Midbrain (tissue), 1 donor: ENCODE results near the gene SHTN1.

Experiments used
- DNase-seq: peaks from one replicate; lab custom pipeline; 2025; lab: John Stamatoyannopoulos, UW

The SHTN1 gene

GRCh38 chr10:116868722-116869121, 136.3 kb downstream of the SHTN1 start:
- DNase-seq, result no peak

- no peak for DNase-seq
Measured at GRCh38 chr10:116868198-116868676, 136.8 kb downstream of the SHTN1 start.

- no peak for DNase-seq
Measured at GRCh38 chr10:116866987-116867595, 137.9 kb downstream of the SHTN1 start.

- no peak for DNase-seq
Measured at GRCh38 chr10:116866066-116866465, 138.9 kb downstream of the SHTN1 start.

- DNase-seq, result no peak
Measured at GRCh38 chr10:116864436-116864835, 140.6 kb downstream of the SHTN1 start.

- DNase-seq, result no peak
Measured at GRCh38 chr10:116861796-116862195, 143.2 kb downstream of the SHTN1 start.

- DNase-seq, result no peak
Measured at GRCh38 chr10:116857156-116857555, 147.8 kb downstream of the SHTN1 start.

GRCh38 chr10:116853701-116854100, 151.3 kb downstream of the SHTN1 start:
- DNase-seq, result no peak

- no peak for DNase-seq
Measured at GRCh38 chr10:116853287-116853686, 151.7 kb downstream of the SHTN1 start.

- no peak for DNase-seq
Measured at GRCh38 chr10:116852246-116852645, 152.7 kb downstream of the SHTN1 start.

GRCh38 chr10:116850058-116850611, 154.9 kb downstream of the SHTN1 start:
- no peak for DNase-seq

- peak; percentile 82 for DNase-seq
Measured at GRCh38 chr10:116849248-116850057, 155.5 kb downstream of the SHTN1 start, which contains the start of gene ENO4. Gene ENO4, plus strand, starts transcription at chr10:116849499. Its CDS starts 68 bp downstream, at chr10:116849567.

GRCh38 chr10:116848944-116849247, 156.1 kb downstream of the SHTN1 start:
- DNase-seq, result no peak

GRCh38 chr10:116848032-116848943, 156.7 kb downstream of the SHTN1 start:
- DNase-seq, result no peak

- no peak for DNase-seq
Measured at GRCh38 chr10:116845823-116846222, 159.2 kb downstream of the SHTN1 start.

GRCh38 chr10:116840389-116841075, 164.5 kb downstream of the SHTN1 start:
- DNase-seq, result no peak

GRCh38 chr10:116838143-116838725, 166.8 kb downstream of the SHTN1 start:
- no peak for DNase-seq

- no peak for DNase-seq
Measured at GRCh38 chr10:116836902-116837523, 168.0 kb downstream of the SHTN1 start.

- DNase-seq, result no peak
Measured at GRCh38 chr10:116836083-116836482, 168.9 kb downstream of the SHTN1 start.

GRCh38 chr10:116835658-116836057, 169.3 kb downstream of the SHTN1 start:
- DNase-seq, result no peak
